Measurements from ENCODE around the gene ZNF805.
A peak's percentile ranks its signal among the peaks of the same experiment; 100 is the strongest.
"Not testable (repeated sequence)": the region's sequence is repeated elsewhere in the genome, so short reads cannot be mapped to it uniquely, and the experiment has no call there.

ZNF805 gene

GRCh38 chr19:57240311-57241090, at the start of gene ZNF805:
TSS of gene ZNF805 (plus strand) at chr19:57240632. CDS start at chr19:57240892, 260 bp downstream.
- DNase-seq: peak; percentile 60 to 96 (median 90)

DNA sequence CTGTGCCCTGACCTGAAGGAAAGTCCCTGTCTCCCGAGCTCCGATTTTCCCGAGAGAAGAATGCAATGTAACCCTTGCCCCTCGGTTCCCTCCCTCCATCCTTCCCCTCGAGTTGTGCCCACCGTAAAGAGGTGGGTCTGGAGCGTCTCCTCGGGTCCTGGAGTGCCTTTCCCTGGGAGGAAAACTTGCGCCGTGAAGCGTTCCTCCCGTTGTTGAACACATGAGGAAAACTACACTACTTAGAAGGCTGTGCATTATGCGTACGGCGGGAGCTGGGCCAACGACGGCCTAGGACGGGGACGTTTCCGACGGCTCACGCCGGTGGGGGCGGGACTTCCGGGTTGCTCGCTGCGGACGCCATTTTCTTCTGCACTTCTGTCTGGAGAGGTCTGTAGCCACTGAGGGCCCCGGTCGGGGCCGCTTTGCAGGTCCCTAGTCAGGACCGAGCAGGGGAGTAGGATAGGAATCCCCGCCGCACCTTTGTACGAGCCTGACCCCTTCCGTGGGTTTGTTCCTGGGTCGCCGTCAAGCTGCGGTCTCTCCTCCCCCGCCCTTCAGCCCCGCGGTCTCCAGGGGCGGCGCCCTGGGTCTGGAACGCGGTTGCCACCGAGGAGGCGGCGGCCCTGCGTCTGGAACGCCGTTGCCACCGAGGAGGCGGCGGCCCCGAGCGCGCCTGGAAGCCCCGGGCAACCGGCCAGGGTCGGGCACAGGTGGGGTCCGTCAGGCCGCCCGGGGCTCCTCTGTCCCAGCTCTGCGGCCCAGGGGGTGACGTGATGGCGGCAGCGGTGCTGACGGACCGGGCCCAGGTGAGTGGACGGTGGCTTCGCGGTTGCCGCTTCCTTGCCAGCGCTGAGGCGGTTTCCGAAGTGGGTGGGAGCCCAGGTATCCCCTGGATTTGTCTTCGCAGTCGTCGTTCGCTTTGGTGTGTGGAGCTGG, 49.0 kb upstream of the ZNF805 start, which contains the start of gene ZNF264:
TSS of gene ZNF264 (plus strand) at position 360 of the 936 bp plus-strand sequence. CDS start at position 774, 414 bp downstream.
- DNase-seq: peak; percentile 25 to 92 (median 77)

DNA sequence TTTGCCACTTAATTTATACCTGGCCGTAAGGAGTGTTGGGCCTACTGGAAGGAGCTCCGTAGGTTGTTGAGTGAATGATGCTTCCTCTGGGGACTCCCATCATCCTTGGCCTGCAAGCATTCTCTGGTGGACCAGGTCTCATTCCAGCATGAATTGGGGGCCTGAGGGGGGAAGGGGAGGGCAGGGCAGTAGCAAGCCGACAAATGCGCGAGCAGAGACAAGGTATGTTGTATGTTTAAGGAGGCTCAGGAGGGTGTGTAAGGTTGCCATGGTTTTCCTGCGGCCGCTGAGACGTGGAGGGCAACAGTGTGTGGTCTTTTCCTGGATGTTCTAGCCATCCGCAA, 48.4 kb upstream of the ZNF805 start:
- peak in 1 of 56 donors; percentile 22 for DNase-seq

- no peak for DNase-seq
Observed at GRCh38 chr19:57192993-57193392, 47.4 kb upstream of the ZNF805 start.

DNA sequence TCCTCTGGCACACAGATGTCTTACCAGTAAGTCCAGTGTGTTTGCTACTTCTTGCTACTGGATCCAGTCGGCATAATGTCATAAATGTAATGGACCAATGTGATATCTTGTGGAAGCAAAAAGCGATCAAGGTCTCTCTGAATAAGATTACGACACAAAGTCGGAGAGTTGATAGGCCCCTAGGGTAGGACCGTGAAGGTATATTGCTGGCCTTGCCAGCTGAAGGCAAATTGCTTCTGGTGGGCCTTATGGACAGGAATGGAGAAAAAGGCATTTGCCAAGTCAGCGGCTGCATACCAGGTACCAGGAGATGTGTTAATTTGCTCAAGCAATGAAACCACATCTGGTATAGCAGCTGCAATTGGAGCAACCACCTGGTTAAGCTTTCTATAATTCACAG, 42.6 kb upstream of the ZNF805 start:
- not testable (repeated sequence) for DNase-seq

GRCh38 chr19:57202160-57202559, 38.3 kb upstream of the ZNF805 start:
- DNase-seq: no peak

GRCh38 chr19:57210381-57210780, 30.1 kb upstream of the ZNF805 start:
- DNase-seq: peak in 1 of 56 donors; percentile 3

DNA sequence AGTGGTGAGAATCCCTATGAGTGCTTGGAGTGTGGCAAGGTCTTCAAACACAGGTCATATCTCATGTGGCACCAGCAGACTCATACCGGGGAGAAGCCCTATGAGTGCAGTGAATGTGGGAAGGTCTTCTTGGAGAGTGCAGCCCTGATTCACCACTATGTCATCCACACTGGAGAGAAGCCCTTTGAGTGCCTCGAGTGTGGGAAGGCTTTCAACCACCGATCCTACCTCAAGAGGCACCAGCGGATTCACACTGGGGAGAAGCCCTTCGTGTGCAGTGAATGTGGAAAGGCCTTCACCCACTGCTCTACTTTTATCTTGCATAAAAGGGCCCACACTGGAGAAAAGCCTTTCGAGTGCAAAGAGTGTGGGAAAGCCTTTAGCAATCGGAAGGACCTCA, 28.3 kb upstream of the ZNF805 start:
- DNase-seq: no peak

DNA sequence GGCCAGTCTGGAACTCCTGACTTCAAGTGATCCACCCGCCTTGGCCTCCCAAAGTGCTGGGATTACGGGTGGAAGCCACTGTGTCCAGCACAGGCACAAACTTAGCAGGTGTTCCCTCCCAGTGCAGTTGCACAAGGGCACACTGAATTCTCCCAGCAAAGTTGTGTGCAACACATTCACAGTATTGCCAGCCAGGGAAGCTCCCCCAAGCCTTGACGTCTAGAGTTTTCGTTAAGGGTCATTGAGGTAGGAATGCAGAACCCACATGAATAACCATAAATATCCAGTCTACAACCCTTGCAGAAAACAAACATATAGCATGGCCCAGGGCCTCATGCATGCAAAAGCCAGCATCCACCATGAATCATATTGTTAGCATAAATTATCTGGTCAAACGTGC, 12.9 kb upstream of the ZNF805 start:
- no peak for DNase-seq

DNA sequence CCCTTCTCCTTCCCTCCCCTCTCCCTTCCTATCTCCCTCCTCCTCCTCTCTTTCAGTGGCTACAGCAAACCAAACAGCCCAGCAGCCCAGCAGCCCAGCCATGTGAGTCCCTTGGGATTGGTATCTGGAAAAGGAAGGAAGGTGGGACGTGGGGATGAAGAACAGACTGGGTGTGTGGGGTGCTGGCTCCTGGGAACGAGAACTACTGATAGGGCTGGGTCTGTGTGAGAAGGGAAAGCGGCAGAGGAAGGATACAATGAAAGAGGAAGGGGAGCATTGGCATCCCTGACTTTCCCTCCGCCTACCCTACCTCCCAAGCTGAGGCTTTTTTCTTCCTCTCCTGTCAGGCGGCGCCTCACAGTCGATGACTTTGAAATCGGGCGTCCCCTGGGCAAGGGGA, 8.7 kb upstream of the ZNF805 start:
- DNase-seq: no peak

DNA sequence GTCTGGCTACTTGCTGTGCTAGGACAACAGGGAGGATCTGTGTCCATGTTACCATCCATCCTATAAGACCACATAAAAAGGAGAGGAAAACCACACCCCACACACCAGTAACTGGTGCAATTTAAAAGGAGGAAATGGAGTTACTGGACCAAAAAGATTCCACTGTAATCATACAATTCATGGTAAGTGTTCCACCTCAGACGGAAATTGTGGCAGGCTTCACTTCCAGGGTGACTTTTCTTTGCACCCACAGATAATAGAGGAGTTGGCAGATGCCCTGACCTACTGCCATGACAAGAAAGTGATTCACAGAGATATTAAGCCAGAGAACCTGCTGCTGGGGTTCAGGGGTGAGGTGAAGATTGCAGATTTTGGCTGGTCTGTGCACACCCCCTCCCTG, 7.2 kb upstream of the ZNF805 start:
- DNase-seq: no peak

DNA sequence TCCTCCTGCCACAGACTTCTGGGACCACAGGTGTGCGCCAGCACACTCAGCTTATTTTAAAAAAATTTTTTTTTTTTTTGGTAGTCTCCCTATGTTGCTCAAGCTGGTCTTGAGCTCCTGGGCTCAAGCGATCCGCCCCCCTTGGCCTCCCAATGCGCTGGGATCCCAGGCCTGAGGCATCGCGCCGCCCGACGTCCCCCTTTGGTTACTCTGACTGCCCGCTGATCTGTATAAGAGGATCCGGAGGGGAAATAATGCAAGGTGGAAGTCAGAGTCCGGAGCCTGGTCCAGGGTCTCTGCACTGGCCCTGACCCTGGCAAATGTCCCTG, 486 bp upstream of the ZNF805 start:
- no peak for DNase-seq

- DNase-seq: peak in 7 of 56 donors; percentile 1 to 25 (median 5)
Observed at GRCh38 chr19:57241176-57241575, 744 bp downstream of the ZNF805 start.

GRCh38 chr19:57242821-57243220, 2.4 kb downstream of the ZNF805 start:
- no peak for DNase-seq

DNA sequence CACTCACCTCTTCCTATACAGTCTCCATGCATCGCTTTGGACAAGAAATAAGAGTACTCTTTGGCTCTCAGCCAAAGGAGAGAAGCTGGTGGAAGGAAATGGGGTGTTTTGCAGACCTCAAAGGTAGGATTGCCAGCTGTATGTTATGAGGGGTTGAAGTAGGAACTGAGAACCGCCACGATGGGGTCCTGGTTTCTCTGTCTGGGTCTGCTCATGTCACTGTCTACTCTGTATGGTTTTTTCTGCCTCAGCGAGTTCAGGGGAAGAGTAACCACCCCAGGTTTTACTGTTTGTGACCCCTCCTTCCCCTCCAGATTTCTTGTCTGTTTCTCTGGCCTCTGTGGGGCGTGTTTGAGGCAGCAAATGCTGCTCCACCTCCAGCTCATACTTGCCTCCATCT, 4.1 kb downstream of the ZNF805 start:
- no peak for DNase-seq

- no peak for DNase-seq
Observed at GRCh38 chr19:57245066-57245465, 4.6 kb downstream of the ZNF805 start.

- DNase-seq: no peak
Observed at GRCh38 chr19:57245959-57246358, 5.5 kb downstream of the ZNF805 start.

GRCh38 chr19:57248646-57249045, 8.2 kb downstream of the ZNF805 start:
- DNase-seq: no peak

- DNase-seq: no peak
Observed at GRCh38 chr19:57249329-57249728, 8.9 kb downstream of the ZNF805 start.

DNA sequence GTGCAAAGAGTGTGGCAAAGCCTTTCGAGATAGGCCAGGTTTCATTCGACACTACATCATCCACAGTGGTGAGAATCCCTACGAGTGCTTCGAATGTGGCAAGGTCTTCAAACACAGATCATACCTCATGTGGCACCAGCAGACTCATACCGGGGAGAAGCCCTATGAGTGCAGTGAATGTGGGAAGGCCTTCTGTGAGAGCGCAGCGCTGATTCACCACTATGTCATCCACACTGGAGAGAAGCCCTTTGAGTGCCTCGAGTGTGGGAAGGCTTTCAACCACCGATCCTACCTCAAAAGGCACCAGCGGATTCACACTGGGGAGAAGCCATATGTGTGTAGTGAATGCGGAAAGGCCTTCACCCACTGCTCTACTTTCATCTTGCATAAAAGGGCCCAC, 13.3 kb downstream of the ZNF805 start:
- DNase-seq: not testable (repeated sequence)

GRCh38 chr19:57262044-57262443, 21.6 kb downstream of the ZNF805 start:
- DNase-seq: no peak

GRCh38 chr19:57263244-57263741, 22.9 kb downstream of the ZNF805 start:
- no peak for DNase-seq
